HG02798 (cell line): ENCODE results near the gene CFAP61.

Experiments
- ATAC-seq: cut with Tn5 transposase; IDR thresholded peaks from one replicate; pipeline ENCODE4 v1.9.1; 2021; ENCODE audit warnings: mild to moderate bottlenecking; ENCODE audit not compliant: unreplicated experiment, poor library complexity

CFAP61 gene

GRCh38 chr20:20160520-20160919 lies 108.2 kb downstream of the CFAP61 start:
- ATAC-seq: no peak

- ATAC-seq: no peak
These were observed 109.3 kb downstream of the CFAP61 start for GRCh38 chr20:20161611-20162010.

- no peak for ATAC-seq
These were observed 115.4 kb downstream of the CFAP61 start for GRCh38 chr20:20167698-20168097.

GRCh38 chr20:20173254-20173653 lies 120.9 kb downstream of the CFAP61 start:
- no peak for ATAC-seq

- ATAC-seq: no peak
These were observed 121.9 kb downstream of the CFAP61 start for GRCh38 chr20:20174089-20174835.

- ATAC-seq: no peak
These were observed 129.0 kb downstream of the CFAP61 start for GRCh38 chr20:20181322-20181721.

- ATAC-seq: peak; percentile 38
These were observed 131.8 kb downstream of the CFAP61 start for GRCh38 chr20:20184149-20184548.

- no peak for ATAC-seq
These were observed 132.4 kb downstream of the CFAP61 start for GRCh38 chr20:20184706-20185105.

- ATAC-seq: peak; percentile 74
These were observed 136.3 kb downstream of the CFAP61 start for GRCh38 chr20:20188647-20189046.

GRCh38 chr20:20192366-20192765 lies 140.0 kb downstream of the CFAP61 start:
- ATAC-seq: no peak

- no peak for ATAC-seq
These were observed 142.8 kb downstream of the CFAP61 start for GRCh38 chr20:20195021-20195705.

GRCh38 chr20:20196610-20197009 lies 144.3 kb downstream of the CFAP61 start:
- ATAC-seq: no peak

- no peak for ATAC-seq
These were observed 145.7 kb downstream of the CFAP61 start for GRCh38 chr20:20198011-20198410.

GRCh38 chr20:20199361-20200160 lies 147.2 kb downstream of the CFAP61 start:
- ATAC-seq: no peak

GRCh38 chr20:20201124-20201523 lies 148.8 kb downstream of the CFAP61 start:
- no peak for ATAC-seq

GRCh38 chr20:20201639-20202038 lies 149.3 kb downstream of the CFAP61 start:
- ATAC-seq: no peak

- no peak for ATAC-seq
These were observed 150.4 kb downstream of the CFAP61 start for GRCh38 chr20:20202768-20203167.

GRCh38 chr20:20203784-20204183 lies 151.5 kb downstream of the CFAP61 start:
- no peak for ATAC-seq

- ATAC-seq: no peak
These were observed 151.9 kb downstream of the CFAP61 start for GRCh38 chr20:20204256-20204655.

GRCh38 chr20:20205141-20205861 lies 153.0 kb downstream of the CFAP61 start:
- ATAC-seq: no peak
